ENCODE results near the gene PPP1R7.

Gene PPP1R7

GRCh38 chr2:241214209-241214608 is 63.9 kb downstream of the PPP1R7 start:
- no peak for DNase-seq (ENCODE audit: low spot score)

- DNase-seq (ENCODE audit: low spot score): no peak
Measured at GRCh38 chr2:241214766-241215165, 64.5 kb downstream of the PPP1R7 start.

GRCh38 chr2:241215421-241215820 is 65.2 kb downstream of the PPP1R7 start:
- DNase-seq (ENCODE audit: low spot score): no peak

- no peak for DNase-seq (ENCODE audit: low spot score)
Measured at GRCh38 chr2:241216211-241216761, 66.0 kb downstream of the PPP1R7 start.

GRCh38 chr2:241217320-241218031 is 67.2 kb downstream of the PPP1R7 start:
- peak; percentile 73 for DNase-seq (ENCODE audit: low spot score)

GRCh38 chr2:241218131-241219029 is 68.1 kb downstream of the PPP1R7 start:
- peak; percentile 34 for DNase-seq (ENCODE audit: low spot score)

GRCh38 chr2:241219030-241219382 is 68.7 kb downstream of the PPP1R7 start:
- DNase-seq (ENCODE audit: low spot score): no peak

GRCh38 chr2:241219856-241220356 is 69.6 kb downstream of the PPP1R7 start:
- no peak for DNase-seq (ENCODE audit: low spot score)

- no peak for DNase-seq (ENCODE audit: low spot score)
Measured at GRCh38 chr2:241223211-241224017, 73.1 kb downstream of the PPP1R7 start.

GRCh38 chr2:241224018-241224850 is 74.0 kb downstream of the PPP1R7 start:
- DNase-seq (ENCODE audit: low spot score): peak; percentile 74

GRCh38 chr2:241224851-241225438 is 74.7 kb downstream of the PPP1R7 start:
- DNase-seq (ENCODE audit: low spot score): no peak

GRCh38 chr2:241225545-241225944 is 75.3 kb downstream of the PPP1R7 start:
- no peak for DNase-seq (ENCODE audit: low spot score)

GRCh38 chr2:241225983-241226382 is 75.7 kb downstream of the PPP1R7 start:
- DNase-seq (ENCODE audit: low spot score): no peak

GRCh38 chr2:241226723-241227572 is 76.7 kb downstream of the PPP1R7 start:
- DNase-seq (ENCODE audit: low spot score): no peak

GRCh38 chr2:241227594-241227993 is 77.3 kb downstream of the PPP1R7 start:
- no peak for DNase-seq (ENCODE audit: low spot score)

- DNase-seq (ENCODE audit: low spot score): no peak
Measured at GRCh38 chr2:241228081-241228859, 78.0 kb downstream of the PPP1R7 start.

- no peak for DNase-seq (ENCODE audit: low spot score)
Measured at GRCh38 chr2:241228860-241229516, 78.7 kb downstream of the PPP1R7 start.

Measured in AG08395 (cell line).